Naive B cell (primary cell): ENCODE data around the gene CYP27A1. TPM values are rescaled to one million over a fixed set of nuclear protein-coding genes. Genes with fewer than 3 reads are reported as not detected.
A peak's percentile ranks its signal among the peaks of the same experiment; 100 is the strongest.

ENCODE experiments used
- ATAC-seq, 2 donors: fragments of 150-1000 bp; cut with Tn5 transposase; 2 replicates each; pipeline ENCODE4 v1.10.0; 2021; ENCODE audit warnings: low read depth in 2 of 2, mild to moderate bottlenecking in 2 of 2, moderate library complexity in 2 of 2
- DNase-seq: peaks from one replicate; pipeline ENCODE4 v3.0.0; 2022
- H3K27ac Mint-ChIP-seq, 6 donors: one replicate each; pipeline ENCODE4 v1.8.0; 2020 to 2022; ENCODE audit warnings: mild to moderate bottlenecking in 6 of 6, mixed read lengths in 6 of 6, moderate library complexity in 5 of 6, inconsistent platforms in 2 of 6
- H3K27me3 Mint-ChIP-seq, 3 donors: one replicate each; pipeline ENCODE4 v1.8.0; 2021 to 2022; ENCODE audit warnings: mixed read lengths in 3 of 3, mild to moderate bottlenecking in 1 of 3
- H3K36me3 Mint-ChIP-seq, 2 donors: one replicate each; pipeline ENCODE4 v1.8.0; 2020 to 2022; ENCODE audit warnings: mixed read lengths in 2 of 2, inconsistent platforms in 1 of 2, mild to moderate bottlenecking in 1 of 2
- H3K4me1 Mint-ChIP-seq, 3 donors: one replicate each; pipeline ENCODE4 v1.8.0; 2020 to 2022; ENCODE audit warnings: mixed read lengths in 3 of 3, inconsistent platforms in 1 of 3, mild to moderate bottlenecking in 1 of 3, moderate library complexity in 1 of 3
- H3K4me3 Mint-ChIP-seq, 8 donors: one replicate each; pipeline ENCODE4 v1.8.0; 2020 to 2022; ENCODE audit warnings: mild to moderate bottlenecking in 8 of 8, mixed read lengths in 8 of 8, moderate library complexity in 8 of 8, inconsistent platforms in 2 of 8
- H3K9me3 Mint-ChIP-seq, 7 donors: one replicate each; pipeline ENCODE4 v1.8.0; 2020 to 2022; ENCODE audit warnings: mixed read lengths in 7 of 7, mild to moderate bottlenecking in 5 of 7, inconsistent platforms in 2 of 7, moderate library complexity in 1 of 7
- polyA plus RNA-seq, 6 donors: library from polyadenylated mRNA; unstranded; fragments of 300-500 nt; fragmentation: Illumina TruSeq; gene quantifications; one replicate each; pipeline ENCODE4 v1.2.3, GENCODE V29; 2021; ENCODE audit warnings: low read depth in 6 of 6

Gene CYP27A1
- polyA plus RNA-seq, 6 donors from 2014 or later, result 0.17 to 0.68 (median 0.28) TPM; not detected in 1

DNA sequence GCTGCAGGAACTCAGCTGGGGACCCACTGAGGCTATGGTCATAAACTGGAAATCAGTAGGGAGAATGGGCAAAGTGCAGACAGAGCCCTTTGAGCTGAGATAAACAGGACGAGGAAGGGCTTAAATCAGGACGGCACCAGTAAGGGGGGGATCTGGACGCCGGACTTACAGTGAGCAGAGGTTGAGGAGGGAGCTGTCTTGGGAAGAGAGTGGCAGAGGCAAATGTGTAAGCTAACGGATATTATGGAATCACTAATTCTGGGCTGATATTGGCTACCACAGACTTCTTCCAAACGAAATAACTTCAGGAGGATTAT lies 539 bp downstream of the CYP27A1 start:
- ATAC-seq (no peak), DNase-seq (no peak)
- Mint-ChIP-seq H3K4me1 (peaks cover 0 to 5% (median 4%) of the 10 kb centered on the region in 3 donors), H3K27ac (no peak overlapping the region), H3K36me3 (peaks cover 13 to 14% of the 10 kb centered on the region in 2 donors), H3K9me3 (peaks cover 0 to 13% (median 9%) of the 10 kb centered on the region in 7 donors), H3K27me3 (peaks cover 55 to 66% (median 65%) of the 10 kb centered on the region in 3 donors), H3K4me3 (peak overlapping the region in 1 of 8 donors; percentile 16)

DNA sequence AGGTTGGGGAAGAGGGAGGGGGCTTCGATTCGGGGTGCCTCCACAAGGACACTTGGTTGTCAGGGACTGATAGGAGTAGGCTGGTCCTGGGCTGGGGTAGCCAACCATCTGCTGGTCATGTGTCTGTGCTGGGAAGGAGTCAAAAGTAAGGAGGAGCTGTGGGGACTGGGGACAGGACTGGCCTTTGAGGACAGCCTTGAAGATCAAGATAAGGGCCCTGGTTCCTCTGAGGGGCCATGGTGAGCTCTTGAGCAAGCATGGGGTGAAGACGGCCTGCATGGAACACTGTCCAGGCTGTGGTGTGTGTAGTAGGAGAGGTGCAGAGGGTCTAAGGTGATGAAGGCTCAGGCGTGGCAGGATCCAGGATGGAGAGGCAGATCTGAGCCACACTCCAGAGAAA lies 1.7 kb downstream of the CYP27A1 start:
- Mint-ChIP-seq H3K36me3 (peaks cover 5 to 11% of the 10 kb centered on the region in 2 donors), H3K27ac (no peak overlapping the region), H3K4me3 (no peak overlapping the region), H3K9me3 (peaks cover 0 to 6% (median 3%) of the 10 kb centered on the region in 7 donors), H3K27me3 (peaks cover 63 to 71% (median 68%) of the 10 kb centered on the region in 3 donors), H3K4me1 (peaks cover 0 to 5% (median 4%) of the 10 kb centered on the region in 3 donors)
- DNase-seq (no peak), ATAC-seq (no peak)

DNA sequence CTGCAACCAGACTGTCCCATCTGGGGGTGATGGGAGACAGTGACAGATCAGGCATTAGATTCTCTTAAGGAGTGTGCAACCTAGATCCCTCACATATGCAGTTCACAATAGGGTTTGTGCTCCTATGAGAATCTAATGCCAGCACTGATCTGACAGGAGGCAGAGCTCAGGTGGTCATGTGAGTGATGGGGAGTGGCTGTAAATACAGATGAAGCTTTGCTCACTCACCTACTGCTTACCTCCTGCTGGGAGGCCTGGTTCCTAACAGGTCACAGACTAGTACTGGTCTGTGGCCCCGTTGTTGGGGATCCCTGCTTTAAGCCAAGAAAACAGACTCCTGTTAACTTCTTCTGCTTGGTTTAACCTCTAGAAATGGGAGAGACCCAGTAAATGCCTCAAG lies 3.2 kb downstream of the CYP27A1 start:
- ATAC-seq (no peak), DNase-seq (no peak)
- Mint-ChIP-seq H3K4me3 (no peak overlapping the region), H3K27ac (no peak overlapping the region), H3K9me3 (peaks cover 0 to 1% (median 0%) of the 10 kb centered on the region in 7 donors), H3K27me3 (peaks cover 55 to 64% (median 62%) of the 10 kb centered on the region in 3 donors), H3K36me3 (peaks cover 0 to 7% of the 10 kb centered on the region in 2 donors), H3K4me1 (peaks cover 0 to 5% (median 4%) of the 10 kb centered on the region in 3 donors)

DNA sequence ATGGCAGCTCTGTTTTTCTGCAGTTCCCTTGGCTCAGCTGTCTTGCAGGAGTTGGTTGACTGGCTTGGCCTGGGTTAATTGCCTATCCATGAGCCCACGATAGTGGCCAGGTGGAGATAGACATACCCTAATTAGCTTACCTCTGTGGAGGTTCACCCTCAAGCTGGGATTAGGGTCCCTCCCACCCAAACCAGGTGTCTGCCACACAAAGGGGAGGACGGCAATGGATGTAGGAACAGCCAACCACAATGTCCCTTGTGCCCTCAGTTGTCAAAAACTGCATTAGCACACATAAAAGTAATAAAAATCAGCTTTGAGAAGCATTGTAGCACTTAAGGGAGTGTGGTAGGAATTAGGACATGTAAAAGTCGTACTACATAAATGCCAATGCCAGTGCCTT lies 4.2 kb downstream of the CYP27A1 start:
- Mint-ChIP-seq H3K9me3 (no peaks in the 10 kb centered on the region), H3K4me3 (no peak overlapping the region), H3K4me1 (peaks cover 0 to 4% (median 4%) of the 10 kb centered on the region in 3 donors), H3K27me3 (peaks cover 47 to 61% (median 58%) of the 10 kb centered on the region in 3 donors), H3K27ac (no peak overlapping the region), H3K36me3 (peaks cover 0 to 7% of the 10 kb centered on the region in 2 donors)
- DNase-seq, result no peak
- ATAC-seq, result no peak

DNA sequence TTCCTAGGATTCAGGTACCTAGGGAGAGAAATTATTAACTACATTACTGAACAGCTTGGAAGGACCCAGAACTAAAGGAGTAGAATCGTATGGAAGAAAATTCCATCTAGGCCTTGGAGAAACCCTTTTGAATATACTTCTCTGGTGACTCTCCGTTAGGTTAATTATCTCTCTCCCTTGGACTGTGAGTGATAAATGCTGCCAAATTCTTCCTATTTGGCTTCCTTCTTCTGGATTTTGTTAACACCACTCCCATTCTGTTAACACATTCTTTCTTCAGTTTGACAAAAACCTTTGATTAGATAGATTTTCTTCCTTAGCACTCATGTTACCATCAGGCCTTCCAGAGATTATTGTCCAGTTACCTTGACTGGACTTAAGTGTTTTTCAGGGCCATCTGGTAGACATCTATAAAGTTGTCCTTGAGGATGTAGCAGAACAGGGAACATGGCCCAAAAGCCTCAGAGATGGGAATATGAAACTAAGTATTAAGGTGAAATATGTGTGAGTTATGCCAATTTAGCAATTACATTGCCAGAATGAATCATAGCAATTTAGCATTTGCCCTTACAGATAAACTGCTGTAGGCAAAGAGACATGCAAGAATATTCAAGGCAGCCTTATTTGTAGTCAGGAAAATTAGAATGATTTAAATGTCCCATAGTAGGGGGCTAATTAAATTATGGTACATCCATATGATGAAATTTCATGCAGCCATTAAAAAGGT lies 6.7 kb downstream of the CYP27A1 start:
- H3K4me3 Mint-ChIP-seq, result no peak overlapping the region
- no peaks in the 10 kb centered on the region for H3K9me3 Mint-ChIP-seq
- ATAC-seq, result no peak
- peaks cover 33 to 47% (median 47%) of the 10 kb centered on the region in 3 donors for H3K27me3 Mint-ChIP-seq
- H3K36me3 Mint-ChIP-seq, result peaks cover 0 to 7% of the 10 kb centered on the region in 2 donors
- no peak for DNase-seq
- no peaks in the 10 kb centered on the region for H3K4me1 Mint-ChIP-seq
- no peak overlapping the region for H3K27ac Mint-ChIP-seq

DNA sequence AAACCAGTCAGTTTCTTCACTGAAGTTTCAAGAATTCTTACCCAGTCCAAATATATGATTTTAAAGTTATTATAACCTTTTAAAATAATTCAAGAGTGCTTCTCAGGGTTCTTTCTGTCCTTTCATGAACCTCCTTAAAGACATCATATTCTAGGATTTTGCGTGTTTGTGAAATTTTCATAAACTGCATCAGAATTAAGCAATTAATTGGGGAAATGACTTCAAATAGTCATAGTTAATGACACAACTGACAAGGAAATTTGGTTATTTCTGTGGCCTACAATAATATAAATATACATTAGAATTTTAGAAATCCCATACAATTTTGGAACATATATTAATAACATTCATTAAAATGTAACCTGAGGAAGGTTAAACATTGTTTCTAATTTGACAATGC lies 10.5 kb downstream of the CYP27A1 start:
- Mint-ChIP-seq H3K9me3 (no peaks in the 10 kb centered on the region), H3K27ac (no peak overlapping the region), H3K4me1 (no peaks in the 10 kb centered on the region), H3K4me3 (no peak overlapping the region), H3K27me3 (peaks cover 30 to 48% (median 33%) of the 10 kb centered on the region in 3 donors), H3K36me3 (peaks cover 0 to 3% of the 10 kb centered on the region in 2 donors)
- DNase-seq, result no peak
- ATAC-seq, result no peak

DNA sequence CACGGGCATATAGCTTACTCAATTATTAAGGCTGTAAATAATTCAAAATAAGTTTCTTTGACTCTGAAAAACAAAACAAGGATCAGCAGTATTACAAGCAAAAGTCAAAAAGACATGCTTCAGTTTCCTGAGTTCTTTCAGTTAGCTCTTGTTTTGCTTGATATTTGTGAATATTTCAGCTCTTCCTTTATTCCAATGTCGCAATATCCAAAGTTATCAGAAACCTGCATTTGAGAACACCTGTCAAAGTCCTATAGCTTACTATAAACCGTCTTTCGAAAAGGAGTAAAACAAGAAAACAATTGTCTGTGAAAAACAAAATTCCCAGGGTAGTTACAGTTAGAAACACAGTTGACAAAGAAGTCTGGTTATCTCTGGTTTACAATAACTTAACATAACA lies 14.7 kb downstream of the CYP27A1 start:
- no peak overlapping the region for H3K4me3 Mint-ChIP-seq
- H3K27me3 Mint-ChIP-seq, result peaks cover 24 to 42% (median 28%) of the 10 kb centered on the region in 3 donors
- no peaks in the 10 kb centered on the region for H3K36me3 Mint-ChIP-seq
- H3K9me3 Mint-ChIP-seq, result peaks cover 0 to 2% (median 0%) of the 10 kb centered on the region in 7 donors
- H3K4me1 Mint-ChIP-seq, result peaks cover 0 to 2% (median 0%) of the 10 kb centered on the region in 3 donors
- no peak overlapping the region for H3K27ac Mint-ChIP-seq
- DNase-seq (no peak), ATAC-seq (no peak)

DNA sequence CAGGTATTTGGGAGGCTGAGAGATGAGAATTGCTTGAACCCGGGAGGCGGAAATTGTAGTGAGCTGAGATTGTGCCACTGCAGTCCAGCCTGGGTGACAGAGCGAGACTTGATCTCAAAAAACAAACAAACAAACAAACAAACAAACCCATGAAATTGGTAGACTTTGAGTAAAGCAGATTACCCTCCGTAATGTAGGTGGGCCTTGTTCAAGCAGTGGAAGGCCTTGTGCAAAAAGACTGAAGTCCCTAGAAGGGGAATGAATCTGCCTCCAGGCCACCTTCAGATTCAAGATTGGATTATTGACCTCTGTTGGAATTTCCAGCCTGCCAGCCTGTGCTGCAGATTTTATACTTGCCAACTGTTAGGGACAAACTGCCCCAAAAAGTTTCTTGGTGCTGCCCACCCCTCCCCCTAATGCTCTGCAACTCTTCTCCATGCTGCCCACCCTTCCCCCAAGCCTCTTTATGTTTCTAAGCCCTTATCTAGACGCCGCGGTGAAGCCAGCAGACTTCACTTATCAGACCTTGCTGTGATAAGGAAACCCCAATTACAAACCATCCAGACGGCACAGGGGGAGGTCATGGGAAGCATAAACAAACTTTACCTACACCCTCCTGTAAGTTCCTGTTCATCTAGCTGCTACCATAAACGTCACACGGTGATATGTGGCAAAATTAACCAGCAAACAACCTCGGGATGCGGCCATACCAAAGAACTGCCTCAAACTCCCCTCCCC lies 17.0 kb downstream of the CYP27A1 start:
- H3K4me1 Mint-ChIP-seq, result peaks cover 0 to 2% (median 0%) of the 10 kb centered on the region in 3 donors
- DNase-seq (no peak), ATAC-seq (no peak)
- H3K4me3 Mint-ChIP-seq, result no peak overlapping the region
- H3K36me3 Mint-ChIP-seq, result no peaks in the 10 kb centered on the region
- H3K27me3 Mint-ChIP-seq, result peaks cover 26 to 38% (median 27%) of the 10 kb centered on the region in 3 donors
- peak overlapping the region in 1 of 6 donors; percentile 47 for H3K27ac Mint-ChIP-seq
- H3K9me3 Mint-ChIP-seq, result peaks cover 0 to 2% (median 0%) of the 10 kb centered on the region in 7 donors

DNA sequence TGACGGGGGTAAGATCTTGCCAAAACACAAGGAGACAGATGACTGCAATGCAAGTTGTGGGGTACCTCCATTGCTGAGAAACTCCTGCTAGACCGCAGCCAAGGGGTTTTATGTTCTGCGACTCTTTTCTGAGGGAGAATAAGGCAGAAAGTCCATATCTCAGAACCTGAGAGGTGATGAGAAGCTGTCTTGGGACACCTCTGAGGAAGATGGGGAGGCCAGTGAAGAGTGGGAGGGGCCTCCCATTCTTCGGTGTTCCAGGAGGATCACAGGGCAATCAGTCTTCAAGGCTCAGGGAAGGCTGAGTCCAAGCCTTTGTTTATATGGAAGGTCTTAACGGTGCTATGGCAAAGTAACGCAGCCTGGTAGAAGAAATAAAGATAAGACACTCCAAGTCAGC lies 18.0 kb downstream of the CYP27A1 start:
- peaks cover 0 to 2% (median 0%) of the 10 kb centered on the region in 3 donors for H3K4me1 Mint-ChIP-seq
- peaks cover 20 to 42% (median 35%) of the 10 kb centered on the region in 3 donors for H3K27me3 Mint-ChIP-seq
- no peak for DNase-seq
- peaks cover 3 to 4% of the 10 kb centered on the region in 2 donors for H3K36me3 Mint-ChIP-seq
- no peak overlapping the region for H3K27ac Mint-ChIP-seq
- no peak overlapping the region for H3K4me3 Mint-ChIP-seq
- H3K9me3 Mint-ChIP-seq, result peaks cover 0 to 12% (median 10%) of the 10 kb centered on the region in 7 donors
- ATAC-seq, result no peak

DNA sequence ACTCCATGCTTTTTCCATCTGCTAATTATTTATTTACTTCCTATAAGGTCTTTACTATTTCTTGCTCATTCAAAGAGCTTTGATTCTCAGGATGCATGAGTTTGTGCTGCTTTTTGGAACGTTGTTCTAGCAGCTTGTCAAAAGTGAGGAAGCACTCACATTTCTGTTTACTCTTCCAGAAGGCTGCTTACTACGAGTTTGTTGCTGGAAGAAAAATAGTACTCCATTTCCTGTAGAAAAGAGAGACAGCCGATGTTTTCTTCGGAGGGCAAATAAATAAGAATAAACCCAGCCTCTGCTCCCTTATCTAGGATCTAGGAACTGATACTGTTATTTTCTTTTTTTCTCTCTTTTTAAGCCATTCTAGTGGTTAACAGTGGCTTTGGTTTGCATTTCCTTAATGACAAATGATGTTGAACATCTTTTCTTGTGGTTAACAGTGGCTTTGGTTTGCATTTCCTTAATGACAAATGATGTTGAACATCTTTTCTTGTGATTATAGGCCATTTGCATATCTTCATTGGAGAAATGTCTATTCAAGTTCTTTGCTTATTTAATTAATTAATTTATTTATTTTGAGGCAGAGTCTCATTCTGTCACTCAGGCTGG lies 20.5 kb downstream of the CYP27A1 start:
- Mint-ChIP-seq H3K4me1 (peaks cover 0 to 2% (median 0%) of the 10 kb centered on the region in 3 donors), H3K27me3 (peaks cover 24 to 48% (median 37%) of the 10 kb centered on the region in 3 donors), H3K4me3 (no peak overlapping the region), H3K9me3 (peaks cover 2 to 19% (median 13%) of the 10 kb centered on the region in 7 donors), H3K27ac (no peak overlapping the region), H3K36me3 (peaks cover 8 to 10% of the 10 kb centered on the region in 2 donors)
- DNase-seq (no peak), ATAC-seq (peak in 1 of 2 donors; percentile 30)

DNA sequence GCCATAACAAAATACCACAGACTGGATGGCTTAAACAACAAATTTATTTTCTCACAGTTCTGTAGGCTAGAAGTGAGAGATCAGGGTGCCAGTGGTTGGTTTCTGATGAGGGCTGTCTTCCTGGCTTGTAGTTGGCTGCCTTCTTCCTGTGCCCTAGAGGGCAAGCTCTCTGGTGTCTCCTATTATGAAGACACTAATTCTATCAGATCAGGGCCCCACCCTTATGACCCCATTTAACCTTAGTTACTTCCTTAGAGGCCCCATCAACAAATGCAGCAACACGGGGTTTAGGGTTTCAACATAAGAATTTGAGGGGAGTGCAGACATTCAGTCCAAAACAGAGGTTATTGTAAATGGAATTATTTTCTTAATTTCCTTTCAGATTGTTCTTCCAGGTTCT lies 22.9 kb downstream of the CYP27A1 start:
- H3K36me3 Mint-ChIP-seq, result peaks cover 8 to 10% of the 10 kb centered on the region in 2 donors
- DNase-seq (no peak), ATAC-seq (no peak)
- peaks cover 26 to 48% (median 39%) of the 10 kb centered on the region in 3 donors for H3K27me3 Mint-ChIP-seq
- H3K4me1 Mint-ChIP-seq, result peaks cover 0 to 2% (median 0%) of the 10 kb centered on the region in 3 donors
- H3K9me3 Mint-ChIP-seq, result peaks cover 2 to 19% (median 13%) of the 10 kb centered on the region in 7 donors
- H3K27ac Mint-ChIP-seq, result no peak overlapping the region
- no peak overlapping the region for H3K4me3 Mint-ChIP-seq

DNA sequence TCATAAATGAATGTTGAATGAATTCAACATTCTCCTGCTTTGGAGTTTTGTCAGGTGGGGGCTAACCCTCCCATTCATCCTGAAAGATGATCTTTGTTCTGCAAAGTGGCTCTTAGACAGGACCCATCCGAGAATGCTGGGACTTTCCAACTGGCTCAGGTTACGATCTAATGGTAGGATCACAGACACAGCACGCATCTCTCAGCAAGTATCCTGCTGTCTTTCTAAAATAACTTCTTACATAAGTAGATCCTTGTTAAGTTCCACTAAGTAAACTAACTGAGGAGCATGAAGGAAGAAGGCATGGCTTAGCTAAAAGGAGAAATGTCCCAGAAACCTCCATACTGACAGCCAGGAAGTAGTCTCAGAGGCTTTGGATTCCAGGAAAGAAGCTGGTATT lies 23.7 kb downstream of the CYP27A1 start:
- peaks cover 8 to 10% of the 10 kb centered on the region in 2 donors for H3K36me3 Mint-ChIP-seq
- peaks cover 0 to 2% (median 0%) of the 10 kb centered on the region in 3 donors for H3K4me1 Mint-ChIP-seq

DNA sequence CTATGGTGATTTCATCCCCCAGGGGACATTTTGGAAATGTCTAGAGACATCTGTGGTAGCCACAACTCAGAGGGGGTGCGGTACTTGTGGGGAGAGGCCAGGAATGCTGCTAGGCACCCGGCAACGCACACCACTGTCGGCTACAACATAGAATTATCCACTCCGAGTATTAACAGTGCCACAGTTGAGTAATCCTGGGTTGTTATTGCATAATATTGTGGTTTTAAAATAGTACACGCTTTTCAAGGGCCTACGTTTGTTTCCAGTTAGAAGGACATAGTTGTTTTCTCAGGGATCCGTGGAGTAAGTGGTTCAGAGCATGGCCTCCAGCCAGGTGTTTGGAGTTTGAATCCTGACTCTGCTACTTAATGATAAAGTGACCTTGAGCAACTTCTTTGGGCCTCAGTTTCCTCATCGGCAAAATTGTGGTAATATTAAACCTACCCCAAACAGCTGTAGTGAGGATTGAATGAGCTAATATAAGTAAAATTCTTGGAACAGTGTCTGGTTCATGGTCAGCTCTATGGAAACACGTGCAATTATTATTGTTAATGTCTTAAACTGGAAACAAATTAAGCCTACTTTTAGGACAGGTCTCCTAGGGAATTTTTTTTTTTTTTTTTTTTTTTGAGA lies 24.5 kb downstream of the CYP27A1 start:
- no peak for DNase-seq
- H3K4me3 Mint-ChIP-seq, result no peak overlapping the region
- peaks cover 8 to 10% of the 10 kb centered on the region in 2 donors for H3K36me3 Mint-ChIP-seq
- H3K27ac Mint-ChIP-seq, result no peak overlapping the region
- peaks cover 2 to 19% (median 13%) of the 10 kb centered on the region in 7 donors for H3K9me3 Mint-ChIP-seq
- H3K27me3 Mint-ChIP-seq, result peaks cover 28 to 47% (median 43%) of the 10 kb centered on the region in 3 donors
- ATAC-seq, result no peak
- peaks cover 0 to 2% (median 0%) of the 10 kb centered on the region in 3 donors for H3K4me1 Mint-ChIP-seq

More for the DNA sequence above, 23.7 kb downstream of the CYP27A1 start:
- Mint-ChIP-seq H3K4me3 (no peak overlapping the region), H3K27me3 (peaks cover 21 to 44% (median 38%) of the 10 kb centered on the region in 3 donors), H3K9me3 (peaks cover 2 to 19% (median 13%) of the 10 kb centered on the region in 7 donors), H3K27ac (no peak overlapping the region)
- ATAC-seq (no peak), DNase-seq (no peak)
